Ecto neural progenitor cell (in vitro differentiated cells): ENCODE measurements around the gene VAV2.
A peak's percentile ranks its signal among the peaks of the same experiment; 100 is the strongest.

Source experiments
- DNase-seq: peaks from one replicate; pipeline ENCODE4 v3.0.0-alpha.2; 2018; ENCODE audit warnings: low spot score

The VAV2 gene

GRCh38 chr9:134028076-134028475, 36.0 kb upstream of the VAV2 start:
- DNase-seq = no peak

DNA sequence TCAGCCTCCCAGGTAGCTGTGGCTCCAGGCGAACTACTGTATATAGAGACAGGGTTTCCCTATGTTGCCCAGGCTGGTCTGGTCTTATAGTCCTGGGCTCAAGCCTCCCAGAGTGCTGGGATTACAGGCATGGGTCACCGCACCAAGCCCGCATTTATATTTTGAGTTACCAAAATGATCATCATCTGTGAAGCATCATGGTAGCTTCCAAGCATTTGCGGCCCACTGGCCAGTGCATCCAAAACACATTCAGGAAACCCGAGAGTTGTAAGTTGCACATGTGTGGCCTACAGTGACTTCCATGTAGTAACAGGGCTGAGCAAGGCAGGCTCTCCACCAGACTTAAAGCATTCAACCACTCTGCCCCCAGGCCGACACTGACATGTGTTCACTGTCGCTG, 35.4 kb upstream of the VAV2 start:
- DNase-seq = no peak

DNA sequence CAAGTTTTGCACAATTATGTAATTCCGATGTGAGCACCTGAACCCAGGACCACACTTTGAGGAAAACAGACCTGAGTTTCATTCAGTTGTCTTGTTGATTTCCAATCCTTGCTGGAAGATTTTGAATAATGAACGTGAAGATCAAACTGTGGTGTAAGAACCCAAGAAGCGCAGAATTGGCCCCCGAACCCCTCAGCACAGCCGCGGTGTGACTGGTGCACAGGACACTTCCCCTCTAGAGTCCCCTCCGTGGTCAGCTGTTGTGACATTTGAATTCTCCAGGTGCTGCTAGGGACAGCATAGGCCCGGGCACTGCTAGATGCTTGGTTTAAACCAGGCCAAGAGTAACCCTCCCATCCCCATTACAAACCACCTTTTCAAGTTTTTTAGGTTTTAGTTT, 34.9 kb upstream of the VAV2 start:
- no peak for DNase-seq

DNA sequence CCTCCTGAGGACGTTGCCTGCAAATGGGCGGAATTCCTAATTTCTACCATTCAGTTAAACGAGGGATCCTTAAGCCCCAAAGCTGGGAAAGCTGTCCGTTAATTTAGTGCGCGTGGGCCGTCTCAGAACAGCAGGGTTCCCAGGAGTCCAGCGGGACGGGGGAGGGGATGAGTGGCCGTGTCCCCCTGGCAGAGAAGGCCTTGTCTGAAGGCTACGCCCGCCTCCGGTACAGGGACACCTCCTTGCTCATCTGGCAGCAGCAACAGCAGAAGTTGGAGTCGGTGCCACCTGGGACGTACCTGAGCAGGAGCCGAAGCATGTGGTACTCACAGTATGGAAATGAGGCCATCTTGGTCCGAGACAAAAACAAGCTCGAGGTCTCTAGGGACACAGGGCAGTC, 34.5 kb upstream of the VAV2 start:
- peak; percentile 59 for DNase-seq

GRCh38 chr9:134025606-134026541, 33.8 kb upstream of the VAV2 start:
- peak; percentile 63 for DNase-seq

- DNase-seq = peak; percentile 100
Measured at GRCh38 chr9:134024828-134025605, 32.9 kb upstream of the VAV2 start, which contains the start of gene BRD3OS. Gene BRD3OS (plus strand): TSS chr9:134025481. CDS start chr9:134026748, 1,267 bp downstream.

DNA sequence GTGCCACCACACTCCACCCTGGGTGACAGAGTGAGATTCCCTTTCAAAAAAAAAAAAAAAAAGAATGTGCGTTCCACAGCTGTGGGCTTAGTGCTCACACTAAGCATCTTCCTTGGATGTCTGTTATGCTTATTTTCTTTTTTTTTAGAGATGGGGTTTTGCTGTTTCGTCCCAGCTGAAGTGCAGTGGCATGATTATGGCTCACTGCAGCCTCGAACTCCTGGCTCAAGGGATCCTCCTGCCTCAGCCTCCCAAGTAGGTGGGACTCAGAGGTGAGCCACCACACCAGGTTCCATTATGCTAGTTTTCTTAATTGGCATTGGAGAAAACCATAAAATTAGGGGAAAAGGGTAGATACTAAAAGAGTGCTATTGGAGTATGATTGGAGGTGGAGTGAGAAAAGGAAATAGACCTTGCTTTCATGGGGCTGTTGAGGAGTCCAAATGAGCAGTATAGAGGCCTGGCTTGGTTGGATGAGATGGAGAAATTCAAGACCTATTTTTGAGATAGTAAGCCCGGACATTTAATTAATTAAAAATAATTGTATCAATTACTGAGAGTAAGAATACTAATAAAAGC, 32.2 kb upstream of the VAV2 start:
- no peak for DNase-seq

DNA sequence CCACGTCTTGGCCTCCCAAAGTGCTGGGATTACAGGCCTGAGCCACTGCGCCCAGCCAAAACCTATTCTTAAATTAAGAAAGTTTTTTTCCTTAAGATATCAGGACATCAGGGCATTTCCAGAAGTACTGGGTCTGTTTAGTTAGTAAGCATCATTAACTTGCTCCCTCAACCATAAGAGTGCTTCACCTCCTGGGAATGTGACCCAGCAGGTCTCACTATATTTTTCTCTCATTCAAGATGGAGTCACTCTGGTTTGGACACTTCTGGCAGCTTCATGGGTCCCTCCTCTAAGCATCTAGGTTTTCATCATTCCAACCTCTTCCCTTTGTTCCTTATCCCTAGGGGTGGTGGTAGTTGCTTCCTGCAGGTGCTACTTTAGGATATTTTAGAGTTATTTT, 22.8 kb upstream of the VAV2 start:
- DNase-seq = no peak

- no peak for DNase-seq
Measured at GRCh38 chr9:134011401-134011800, 19.3 kb upstream of the VAV2 start.

- no peak for DNase-seq
Measured at GRCh38 chr9:134010310-134011173, 18.4 kb upstream of the VAV2 start.

DNA sequence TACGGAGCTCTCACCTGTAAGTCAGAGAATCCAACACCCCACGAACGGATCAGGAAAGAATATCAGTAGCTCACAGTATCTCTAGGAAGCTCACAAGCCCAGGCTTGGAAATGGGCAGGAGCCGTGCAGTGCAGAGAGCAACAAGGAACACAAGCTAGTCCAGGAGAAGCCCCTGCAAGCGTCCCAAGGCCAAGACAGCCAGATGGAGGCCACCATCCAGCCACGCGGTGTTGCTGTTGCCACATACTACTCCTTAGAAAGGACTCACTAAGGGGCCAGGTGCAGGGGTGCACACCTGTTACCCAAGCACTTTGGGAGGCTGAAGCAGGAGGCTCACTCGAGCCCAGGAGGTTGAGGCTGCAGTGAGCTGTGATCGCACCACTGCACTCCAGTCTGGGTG, 15.4 kb upstream of the VAV2 start:
- no peak for DNase-seq

- DNase-seq = no peak
Measured at GRCh38 chr9:134007150-134007549, 15.0 kb upstream of the VAV2 start.

DNA sequence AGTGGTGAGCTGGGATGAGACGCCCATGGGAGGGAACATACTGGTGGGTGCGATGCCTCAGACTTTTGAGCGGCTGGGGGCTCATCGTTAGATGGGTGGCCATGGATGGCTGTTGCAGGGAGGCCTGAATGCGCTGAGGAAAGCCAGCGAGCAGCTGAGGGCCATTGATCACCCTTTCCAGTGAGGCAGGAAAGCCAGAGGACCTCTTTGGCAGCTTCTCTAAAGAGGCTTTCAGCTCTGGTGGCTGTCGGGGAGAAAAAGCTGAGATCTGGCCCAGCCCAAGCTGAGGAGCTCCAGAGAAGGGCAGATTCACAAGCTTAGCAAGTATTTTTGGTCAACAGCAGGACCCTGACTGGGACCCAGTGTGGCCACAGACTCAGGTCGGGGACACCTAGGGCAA, 13.3 kb upstream of the VAV2 start:
- no peak for DNase-seq

GRCh38 chr9:134004881-134005280, 12.8 kb upstream of the VAV2 start:
- no peak for DNase-seq

- no peak for DNase-seq
Measured at GRCh38 chr9:134004131-134004873, 12.2 kb upstream of the VAV2 start.

GRCh38 chr9:134003237-134003636, 11.1 kb upstream of the VAV2 start:
- no peak for DNase-seq

GRCh38 chr9:134002796-134003195, 10.7 kb upstream of the VAV2 start:
- DNase-seq = no peak

DNA sequence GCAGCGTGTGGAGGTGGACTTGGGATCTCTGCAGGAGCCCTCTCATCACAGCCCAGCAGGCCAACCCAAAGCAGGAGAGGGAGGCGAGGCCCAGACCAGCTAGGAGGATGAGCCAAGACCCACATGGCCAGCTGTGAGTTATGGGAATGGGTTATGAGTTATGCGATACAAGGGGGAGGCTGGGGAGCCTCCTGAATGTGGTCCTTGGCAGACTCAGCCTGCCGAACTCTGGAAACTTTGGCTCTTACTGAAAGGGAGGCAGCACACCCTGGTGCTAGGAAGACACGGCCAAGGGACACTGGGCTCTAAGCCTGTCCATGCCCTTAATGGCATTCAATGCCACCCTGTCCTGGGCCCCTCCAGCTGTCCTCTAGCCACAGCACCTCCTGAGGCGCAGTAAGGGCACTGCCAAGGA, 7.7 kb upstream of the VAV2 start:
- DNase-seq = no peak

- no peak for DNase-seq
Measured at GRCh38 chr9:133998915-133999595, 6.9 kb upstream of the VAV2 start.

- no peak for DNase-seq
Measured at GRCh38 chr9:133997584-133997983, 5.5 kb upstream of the VAV2 start.
